ENCODE results near the gene ZNF37A. TPM values are rescaled to one million over a fixed set of nuclear protein-coding genes. Genes with fewer than 3 reads are reported as not detected.
"Not testable (repeated sequence)": the region's sequence is repeated elsewhere in the genome, so short reads cannot be mapped to it uniquely, and the experiment has no call there.

The ZNF37A gene
- total RNA-seq, 2 experiments from 2014 or later, result 15.5 to 18.8 TPM

GRCh38 chr10:38094927-38095574 lies 914 bp downstream of the ZNF37A start:
- no peaks in the 10 kb centered on the region for H3K27me3 Mint-ChIP-seq (ENCODE audit: low read depth)
- peak overlapping the region; percentile 87 for H3K27ac Mint-ChIP-seq
- peak overlapping the region; percentile 85 for H3K4me3 Mint-ChIP-seq
- intact Hi-C loops (cut with micrococcal nuclease), result loop anchor here (1.0 to 5.0 kb wide), 2 partner anchors 119 to 307 kb away; partner anchors contain the start of gene ZNF25
- peaks cover 51% of the 10 kb centered on the region for H3K36me3 Mint-ChIP-seq (ENCODE audit: low read depth)
- CTCF ChIA-PET, result interaction anchor here (0.6 to 1.2 kb wide), 2 partner anchors 85 to 118 kb away, joined by 3 read pairs; no protein-coding TSS in a partner anchor
- peaks cover 33% of the 10 kb centered on the region for H3K4me1 Mint-ChIP-seq (ENCODE audit: low read depth)
- DNase-seq, result no peak
- peaks cover 15% of the 10 kb centered on the region for H3K9me3 Mint-ChIP-seq

DNA sequence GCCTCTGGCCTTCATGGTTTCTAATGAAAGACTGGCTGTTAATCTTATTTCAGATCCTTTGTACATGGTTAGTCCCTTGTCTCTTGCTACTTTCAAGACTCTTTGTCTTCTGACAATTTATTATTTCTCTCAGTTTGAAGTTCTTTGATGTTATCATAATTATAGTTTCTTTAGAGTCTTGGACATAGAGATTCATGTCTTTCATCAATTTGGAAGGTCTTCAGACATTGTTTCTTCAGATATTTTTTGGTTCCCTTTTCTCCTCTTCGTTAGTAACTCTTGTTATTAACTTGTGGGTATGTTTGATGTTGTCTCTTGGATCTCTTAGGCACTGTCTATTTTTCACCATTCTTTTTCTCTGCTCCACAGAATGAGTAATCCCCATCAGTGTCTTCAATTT lies 8.7 kb downstream of the ZNF37A start:
- H3K4me1 Mint-ChIP-seq (ENCODE audit: low read depth), result peaks cover 5% of the 10 kb centered on the region
- no peak overlapping the region for H3K4me3 Mint-ChIP-seq
- H3K9me3 Mint-ChIP-seq, result peaks cover 57% of the 10 kb centered on the region
- H3K27me3 Mint-ChIP-seq (ENCODE audit: low read depth), result no peaks in the 10 kb centered on the region
- DNase-seq, result no peak
- H3K27ac Mint-ChIP-seq, result no peak overlapping the region
- peaks cover 93% of the 10 kb centered on the region for H3K36me3 Mint-ChIP-seq (ENCODE audit: low read depth)
- intact Hi-C loops (cut with micrococcal nuclease), result no loop called here
- CTCF ChIA-PET, result no interaction called here

DNA sequence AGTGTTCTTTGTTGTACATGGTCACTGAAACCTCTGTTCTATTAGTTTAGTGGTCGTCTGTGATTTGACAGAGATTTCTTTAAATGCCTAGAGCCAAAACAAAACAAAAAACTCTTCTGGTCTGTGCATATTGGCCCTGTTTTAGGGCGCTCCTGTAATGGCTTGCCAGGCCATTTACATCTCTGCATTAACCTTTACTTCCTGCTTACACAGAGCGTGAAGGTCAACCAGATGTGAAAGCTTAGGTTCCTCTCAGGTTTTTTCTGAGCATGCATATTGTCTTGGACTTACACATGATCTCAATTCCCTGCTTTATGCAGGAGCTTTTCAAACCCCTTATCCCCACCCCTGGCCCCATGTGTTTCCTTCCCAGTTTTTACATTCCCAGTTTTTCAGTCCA lies 9.6 kb downstream of the ZNF37A start:
- intact Hi-C loops (cut with micrococcal nuclease), result no loop called here
- DNase-seq, result no peak
- H3K27me3 Mint-ChIP-seq (ENCODE audit: low read depth), result no peaks in the 10 kb centered on the region
- no peak overlapping the region for H3K27ac Mint-ChIP-seq
- H3K4me1 Mint-ChIP-seq (ENCODE audit: low read depth), result peaks cover 1% of the 10 kb centered on the region
- H3K36me3 Mint-ChIP-seq (ENCODE audit: low read depth), result peaks cover 92% of the 10 kb centered on the region
- peaks cover 66% of the 10 kb centered on the region for H3K9me3 Mint-ChIP-seq
- CTCF ChIA-PET, result no interaction called here
- no peak overlapping the region for H3K4me3 Mint-ChIP-seq

GRCh38 chr10:38112159-38112558 lies 18.0 kb downstream of the ZNF37A start:
- Mint-ChIP-seq H3K27me3 (ENCODE audit: low read depth) (no peaks in the 10 kb centered on the region), H3K36me3 (ENCODE audit: low read depth) (peaks cover 81% of the 10 kb centered on the region), H3K4me1 (ENCODE audit: low read depth) (no peaks in the 10 kb centered on the region), H3K9me3 (peaks cover 70% of the 10 kb centered on the region), H3K4me3 (no peak overlapping the region), H3K27ac (no peak overlapping the region)
- no peak for DNase-seq
- intact Hi-C loops (cut with micrococcal nuclease), result no loop called here
- CTCF ChIA-PET, result no interaction called here

DNA sequence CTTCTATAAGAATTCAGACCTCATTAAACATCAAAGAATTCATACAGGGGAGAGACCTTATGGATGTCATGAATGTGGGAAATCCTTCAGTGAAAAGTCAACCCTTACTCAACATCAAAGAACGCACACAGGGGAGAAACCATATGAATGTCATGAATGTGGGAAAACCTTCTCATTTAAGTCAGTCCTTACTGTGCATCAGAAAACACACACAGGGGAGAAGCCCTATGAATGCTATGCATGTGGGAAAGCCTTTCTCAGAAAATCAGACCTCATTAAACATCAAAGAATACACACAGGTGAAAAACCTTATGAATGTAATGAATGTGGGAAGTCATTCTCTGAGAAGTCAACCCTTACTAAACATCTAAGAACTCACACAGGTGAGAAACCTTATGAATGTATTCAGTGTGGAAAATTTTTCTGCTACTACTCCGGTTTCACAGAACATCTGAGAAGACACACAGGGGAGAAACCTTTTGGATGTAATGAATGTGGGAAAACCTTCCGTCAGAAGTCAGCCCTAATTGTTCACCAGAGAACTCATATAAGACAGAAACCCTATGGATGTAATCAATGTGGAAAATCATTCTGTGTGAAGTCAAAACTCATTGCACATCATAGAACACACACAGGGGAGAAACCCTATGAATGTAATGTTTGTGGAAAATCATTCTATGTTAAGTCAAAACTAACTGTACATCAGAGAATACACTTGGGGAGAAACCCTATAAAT lies 24.1 kb downstream of the ZNF37A start:
- intact Hi-C loops (cut with micrococcal nuclease), result no loop called here
- CTCF ChIA-PET, result no interaction called here
- peaks cover 72% of the 10 kb centered on the region for H3K36me3 Mint-ChIP-seq (ENCODE audit: low read depth)

GRCh38 chr10:38119038-38119437 lies 24.9 kb downstream of the ZNF37A start:
- CTCF ChIA-PET, result no interaction called here
- no peak overlapping the region for H3K27ac Mint-ChIP-seq
- intact Hi-C loops (cut with micrococcal nuclease), result no loop called here
- no peaks in the 10 kb centered on the region for H3K4me1 Mint-ChIP-seq (ENCODE audit: low read depth)
- H3K27me3 Mint-ChIP-seq (ENCODE audit: low read depth), result no peaks in the 10 kb centered on the region
- no peak overlapping the region for H3K4me3 Mint-ChIP-seq
- peaks cover 70% of the 10 kb centered on the region for H3K36me3 Mint-ChIP-seq (ENCODE audit: low read depth)
- DNase-seq, result no peak
- H3K9me3 Mint-ChIP-seq, result peaks cover 77% of the 10 kb centered on the region

More for the DNA sequence above, 24.1 kb downstream of the ZNF37A start:
- no peaks in the 10 kb centered on the region for H3K4me1 Mint-ChIP-seq (ENCODE audit: low read depth)
- peaks cover 74% of the 10 kb centered on the region for H3K9me3 Mint-ChIP-seq
- no peak for DNase-seq
- no peak overlapping the region for H3K4me3 Mint-ChIP-seq
- no peaks in the 10 kb centered on the region for H3K27me3 Mint-ChIP-seq (ENCODE audit: low read depth)
- peak overlapping the region; percentile 12 for H3K27ac Mint-ChIP-seq

DNA sequence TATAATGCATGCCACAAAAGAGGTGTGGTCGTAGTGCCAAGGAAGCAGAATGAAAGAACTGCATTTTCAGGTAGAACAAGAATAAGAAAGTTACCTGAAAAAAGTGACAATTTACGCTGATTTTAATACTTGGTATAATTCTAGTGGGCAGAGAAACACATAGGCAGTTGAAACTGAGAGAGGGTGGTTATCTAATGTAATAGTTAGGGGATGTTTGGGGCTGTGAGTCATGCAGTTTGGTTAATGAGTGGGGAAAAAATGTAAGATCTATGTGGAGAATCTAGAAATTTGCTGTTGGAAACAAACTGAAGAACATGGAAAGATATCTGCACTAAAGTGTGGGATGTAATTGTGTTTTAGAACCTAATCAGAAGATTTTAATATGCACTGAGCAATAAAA lies 33.7 kb downstream of the ZNF37A start:
- Mint-ChIP-seq H3K9me3 (peaks cover 72% of the 10 kb centered on the region), H3K27ac (no peak overlapping the region), H3K27me3 (ENCODE audit: low read depth) (no peaks in the 10 kb centered on the region), H3K4me1 (ENCODE audit: low read depth) (no peaks in the 10 kb centered on the region), H3K36me3 (ENCODE audit: low read depth) (peaks cover 26% of the 10 kb centered on the region), H3K4me3 (no peak overlapping the region)
- CTCF ChIA-PET, result no interaction called here
- DNase-seq, result no peak
- intact Hi-C loops (cut with micrococcal nuclease), result no loop called here

DNA sequence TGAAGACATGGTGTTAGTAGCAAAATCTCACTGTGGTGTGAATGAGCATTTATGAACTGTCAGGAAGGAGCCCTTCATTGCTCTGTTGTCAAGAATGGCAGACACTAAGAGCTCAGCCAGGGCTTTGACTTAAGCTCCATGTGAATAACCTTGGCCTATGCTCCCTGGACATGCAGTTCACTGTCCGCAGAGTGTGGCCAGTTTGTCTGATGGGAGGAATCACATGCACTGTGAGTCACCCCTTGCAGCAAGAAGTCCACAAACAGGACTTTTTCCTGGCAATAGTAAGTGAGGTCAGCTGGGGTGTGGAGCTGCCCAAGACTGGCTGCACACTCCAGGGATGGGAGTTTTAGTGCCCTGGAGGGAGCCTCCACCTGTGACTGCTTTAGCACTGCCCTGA lies 49.5 kb downstream of the ZNF37A start:
- no peak overlapping the region for H3K4me3 Mint-ChIP-seq
- no peak overlapping the region for H3K27ac Mint-ChIP-seq
- CTCF ChIA-PET, result no interaction called here
- H3K4me1 Mint-ChIP-seq (ENCODE audit: low read depth), result no peaks in the 10 kb centered on the region
- H3K9me3 Mint-ChIP-seq, result peaks cover 13% of the 10 kb centered on the region
- H3K36me3 Mint-ChIP-seq (ENCODE audit: low read depth), result peaks cover 4% of the 10 kb centered on the region
- H3K27me3 Mint-ChIP-seq (ENCODE audit: low read depth), result peaks cover 2% of the 10 kb centered on the region
- intact Hi-C loops (cut with micrococcal nuclease), result no loop called here
- no peak for DNase-seq

DNA sequence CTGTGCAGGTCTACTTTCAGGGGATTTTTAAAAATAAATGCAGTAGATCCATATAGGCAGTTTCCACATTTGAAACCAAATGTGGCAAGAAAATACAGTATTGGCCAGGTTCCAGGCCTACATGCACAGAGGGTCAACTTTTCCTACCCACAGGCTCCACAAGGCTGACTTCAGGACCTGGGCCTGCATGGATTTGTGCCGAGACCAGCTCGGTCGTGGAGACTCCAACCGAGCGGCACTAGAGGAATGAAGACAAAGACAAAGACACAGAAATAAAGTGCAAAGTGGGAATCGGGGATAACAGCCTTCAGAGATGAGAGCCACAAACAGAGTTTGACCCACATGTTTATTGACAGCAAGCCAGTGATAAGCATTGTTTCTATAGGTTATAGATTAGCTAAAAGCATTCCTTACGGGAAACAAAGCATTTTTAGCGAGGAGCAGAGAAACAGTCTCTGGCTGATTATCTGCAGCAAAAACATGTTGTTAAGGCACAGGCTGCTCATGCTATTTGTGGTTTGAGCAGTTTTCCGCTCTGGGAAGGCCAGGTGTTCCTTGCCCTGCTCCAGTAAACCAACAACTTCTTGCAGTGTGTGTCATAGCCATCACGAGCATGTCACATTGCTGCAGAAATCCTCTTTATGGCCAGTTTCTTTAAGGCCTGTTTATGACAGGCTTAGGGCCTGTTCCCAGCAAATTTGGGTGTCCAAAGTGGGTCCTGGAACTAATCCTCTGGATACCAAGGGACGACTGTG lies 52.6 kb downstream of the ZNF37A start:
- CTCF ChIA-PET, result interaction anchor here (0.5 kb wide), 1 partner anchor 24 kb away, joined by 4 read pairs; no protein-coding TSS in a partner anchor
- peaks cover 4% of the 10 kb centered on the region for H3K27me3 Mint-ChIP-seq (ENCODE audit: low read depth)
- H3K36me3 Mint-ChIP-seq (ENCODE audit: low read depth), result no peaks in the 10 kb centered on the region
- no peaks in the 10 kb centered on the region for H3K4me1 Mint-ChIP-seq (ENCODE audit: low read depth)
- no peak for DNase-seq
- intact Hi-C loops (cut with micrococcal nuclease), result no loop called here
- H3K4me3 Mint-ChIP-seq, result no peak overlapping the region
- peaks cover 11% of the 10 kb centered on the region for H3K9me3 Mint-ChIP-seq
- H3K27ac Mint-ChIP-seq, result no peak overlapping the region

DNA sequence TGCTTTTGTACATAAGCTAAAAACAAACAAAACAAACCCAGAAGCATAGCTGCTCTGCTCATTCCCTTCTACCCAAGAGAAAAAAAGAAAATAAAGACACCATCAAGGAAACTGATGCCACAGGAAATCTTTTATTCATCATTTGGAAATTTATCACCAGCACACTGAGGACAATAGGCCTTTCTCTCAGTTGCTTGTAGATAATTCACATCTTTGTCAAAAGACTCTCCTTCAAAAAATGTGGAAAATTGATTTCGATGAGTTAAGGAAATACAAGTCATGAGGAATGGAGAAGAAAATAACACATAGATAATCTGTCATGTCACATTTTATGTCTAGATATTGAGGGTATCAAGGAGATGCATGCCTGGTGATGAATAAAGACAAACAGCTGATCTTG lies 53.5 kb downstream of the ZNF37A start:
- H3K9me3 Mint-ChIP-seq, result peaks cover 8% of the 10 kb centered on the region
- no peak for DNase-seq
- no peak overlapping the region for H3K27ac Mint-ChIP-seq
- peaks cover 2% of the 10 kb centered on the region for H3K27me3 Mint-ChIP-seq (ENCODE audit: low read depth)
- intact Hi-C loops (cut with micrococcal nuclease), result no loop called here
- H3K4me1 Mint-ChIP-seq (ENCODE audit: low read depth), result no peaks in the 10 kb centered on the region
- CTCF ChIA-PET, result interaction anchor here (0.5 kb wide), 1 partner anchor 25 kb away, joined by 4 read pairs; no protein-coding TSS in a partner anchor
- no peaks in the 10 kb centered on the region for H3K36me3 Mint-ChIP-seq (ENCODE audit: low read depth)
- no peak overlapping the region for H3K4me3 Mint-ChIP-seq

DNA sequence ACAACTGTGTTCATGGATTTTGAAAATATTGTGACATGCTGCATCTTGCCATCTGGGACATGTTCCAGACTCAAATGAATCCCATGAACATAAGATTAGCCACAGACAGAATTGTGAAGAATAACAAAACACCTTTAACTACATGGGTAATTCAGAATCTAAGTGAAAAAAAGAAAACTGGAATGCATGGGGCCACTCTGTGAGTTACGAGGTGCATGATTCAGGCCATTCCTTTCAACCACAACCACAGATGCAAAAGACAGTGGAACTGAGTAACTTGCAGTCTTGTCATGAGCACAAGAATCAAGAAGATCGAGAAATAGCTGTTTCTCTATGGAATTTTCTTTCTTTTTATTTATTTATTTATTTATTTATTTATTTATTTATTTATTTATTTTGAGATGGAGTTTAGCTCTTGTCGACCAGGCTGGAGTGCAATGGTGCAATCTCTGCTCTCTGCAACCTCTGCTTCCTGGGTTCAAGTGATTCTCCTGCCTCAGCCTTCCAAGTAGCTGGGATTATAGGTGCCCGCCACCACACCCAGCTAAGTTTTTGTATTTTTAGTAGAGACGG lies 56.8 kb downstream of the ZNF37A start:
- H3K36me3 Mint-ChIP-seq (ENCODE audit: low read depth); H3K4me3 Mint-ChIP-seq; CTCF ChIA-PET; DNase-seq; H3K9me3 Mint-ChIP-seq; intact Hi-C loops (cut with micrococcal nuclease); H3K4me1 Mint-ChIP-seq (ENCODE audit: low read depth); H3K27ac Mint-ChIP-seq; H3K27me3 Mint-ChIP-seq (ENCODE audit: low read depth): not testable (repeated sequence)
